WTC11 (cell line): ENCODE data around the gene RFX8. TPM values are rescaled to one million over a fixed set of nuclear protein-coding genes. Genes with fewer than 3 reads are reported as not detected.
"Not testable (repeated sequence)": the region's sequence is repeated elsewhere in the genome, so short reads cannot be mapped to it uniquely, and the experiment has no call there.

Experiments used
- ATAC-seq: fragments of 200-7000 bp; cut with Tn5 transposase; 2 replicates; pipeline ENCODE4 v1.10.0; 2021; ENCODE audit warnings: mild to moderate bottlenecking, moderate library complexity
- CTCF ChIA-PET: fragments of 300-600 bp; sonication (Branson Sonifier 250); formaldehyde crosslinking; loops from one replicate; lab custom pipeline; 2021; ENCODE audit warnings: antibody characterized with exemption; lab: Charles Lee
- POLR2A ChIA-PET: fragments of 350-600 bp; sonication (Branson Sonifier 250); formaldehyde crosslinking; loops from one replicate; lab custom pipeline; 2021; ENCODE audit warnings: antibody characterized with exemption; lab: Charles Lee
- DNase-seq: peaks from one replicate; pipeline ENCODE4 v3.0.0; 2021; ENCODE audit warnings: low spot score
- H3K27ac Mint-ChIP-seq: 2 replicates; pipeline ENCODE4 v1.8.0; 2021; ENCODE audit warnings: mixed read lengths
- H3K27me3 Mint-ChIP-seq: 2 replicates; pipeline ENCODE4 v1.8.0; 2021; ENCODE audit warnings: low read depth, mild to moderate bottlenecking, moderate library complexity, mixed read lengths
- H3K36me3 Mint-ChIP-seq: 2 replicates; pipeline ENCODE4 v1.8.0; 2021; ENCODE audit warnings: mixed read lengths
- H3K4me1 Mint-ChIP-seq: 2 replicates; pipeline ENCODE4 v1.8.0; 2022; ENCODE audit warnings: mixed read lengths
- H3K4me3 Mint-ChIP-seq: 2 replicates; pipeline ENCODE4 v1.8.0; 2021; ENCODE audit warnings: mild to moderate bottlenecking, moderate library complexity, mixed read lengths
- H3K9me3 Mint-ChIP-seq: 2 replicates; pipeline ENCODE4 v1.8.0; 2021; ENCODE audit warnings: mixed read lengths
- CREB1 ChIP-seq: sonication (generic); formaldehyde crosslinking; IDR thresholded peaks from 2 replicates; pipeline ENCODE4 v1.8.0; 2023; ENCODE audit warnings: mild to moderate bottlenecking, missing genetic modification reagents
- FOXK1 ChIP-seq: sonication (generic); formaldehyde crosslinking; IDR thresholded peaks from 2 replicates; pipeline ENCODE4 v1.8.0; 2022; ENCODE audit warnings: mild to moderate bottlenecking, moderate library complexity, missing genetic modification reagents
- FOXP1 ChIP-seq: sonication (generic); formaldehyde crosslinking; IDR thresholded peaks from 2 replicates; pipeline ENCODE4 v1.8.0; 2022; ENCODE audit warnings: missing genetic modification reagents, mild to moderate bottlenecking, moderate library complexity, borderline replicate concordance
- FOXP4 ChIP-seq: sonication (generic); formaldehyde crosslinking; IDR thresholded peaks from 2 replicates; pipeline ENCODE4 v1.8.0; 2022; ENCODE audit warnings: mild to moderate bottlenecking, missing genetic modification reagents
- JAZF1 ChIP-seq: fragments of 250-450 bp; sonication (Bioruptor Pico); IDR thresholded peaks from 2 replicates; pipeline ENCODE4 v1.9.0; 2021; ENCODE audit warnings: moderate library complexity, mild to moderate bottlenecking, inconsistent platforms
- KAT7 ChIP-seq: sonication (generic); formaldehyde crosslinking; IDR thresholded peaks from 2 replicates; pipeline ENCODE4 v1.8.1; 2023; ENCODE audit warnings: missing genetic modification reagents, mild to moderate bottlenecking, borderline replicate concordance
- MLX ChIP-seq: sonication (generic); formaldehyde crosslinking; IDR thresholded peaks from 2 replicates; pipeline ENCODE4 v1.8.1; 2023; ENCODE audit warnings: mild to moderate bottlenecking, missing genetic modification reagents, moderate library complexity
- NFATC4 ChIP-seq: fragments of 250-450 bp; sonication (Bioruptor Pico); IDR thresholded peaks from 2 replicates; pipeline ENCODE4 v1.9.0; 2021; ENCODE audit warnings: mild to moderate bottlenecking
- RORB ChIP-seq: fragments of 250-450 bp; sonication (Bioruptor Pico); IDR thresholded peaks from 2 replicates; pipeline ENCODE4 v1.9.0; 2021; ENCODE audit warnings: mild to moderate bottlenecking
- ZBTB21 ChIP-seq: sonication (generic); formaldehyde crosslinking; IDR thresholded peaks from 2 replicates; pipeline ENCODE4 v1.8.1; 2023; ENCODE audit warnings: mild to moderate bottlenecking, missing genetic modification reagents, borderline replicate concordance
- ZBTB43 ChIP-seq: sonication (generic); formaldehyde crosslinking; IDR thresholded peaks from 2 replicates; pipeline ENCODE4 v1.8.1; 2023; ENCODE audit warnings: mild to moderate bottlenecking, missing genetic modification reagents
- ZNF219 ChIP-seq: sonication (generic); formaldehyde crosslinking; IDR thresholded peaks from 2 replicates; pipeline ENCODE4 v1.8.0; 2023; ENCODE audit warnings: missing genetic modification reagents, mild to moderate bottlenecking, borderline replicate concordance
- ZNF232 ChIP-seq: sonication (generic); formaldehyde crosslinking; IDR thresholded peaks from 2 replicates; pipeline ENCODE4 v1.8.0; 2022; ENCODE audit warnings: mild to moderate bottlenecking, missing genetic modification reagents
- ZNF423 ChIP-seq: fragments of 250-450 bp; sonication (Bioruptor Pico); IDR thresholded peaks from 2 replicates; pipeline ENCODE4 v2.1.2; 2022; ENCODE audit warnings: mild to moderate bottlenecking, moderate library complexity
- ZNF671 ChIP-seq: fragments of 250-450 bp; sonication (Bioruptor Pico); IDR thresholded peaks from 2 replicates; pipeline ENCODE4 v1.8.0; 2021; ENCODE audit warnings: mild to moderate bottlenecking
- total RNA-seq: library from RNA; stranded (reverse); gene quantifications from 3 replicates; pipeline ENCODE4 v1.2.3, GENCODE V29; 2021

The RFX8 gene
- total RNA-seq, 1 experiment from 2014 or later: 0.28 TPM

DNA sequence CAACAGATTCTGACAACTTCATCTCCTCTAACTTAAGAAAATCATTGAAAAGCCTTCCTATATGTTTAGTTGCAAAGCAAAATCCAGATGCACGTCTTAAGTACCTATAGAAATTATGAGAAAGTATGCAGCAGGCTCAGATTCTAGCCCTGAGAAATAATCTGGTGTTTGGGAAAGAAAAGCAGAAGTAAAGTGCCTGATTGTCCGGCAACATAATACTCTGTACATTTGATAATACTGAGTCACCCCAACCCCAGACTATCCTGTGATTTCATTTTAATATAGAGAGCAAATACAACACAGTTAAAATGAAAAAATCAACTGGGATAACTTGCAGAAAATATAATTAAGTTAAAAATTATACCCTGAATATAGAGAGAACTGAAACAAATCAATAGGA, 13.5 kb downstream of the RFX8 start:
- ChIA-PET CTCF (interaction anchor here (1.1 kb wide), 1 partner anchor 422 kb away, joined by 3 read pairs; no protein-coding TSS in a partner anchor), POLR2A (no interaction called here)
- H3K4me1 Mint-ChIP-seq: peaks cover 11% of the 10 kb centered on the region
- TF ChIP-seq ZBTB21 (CRISPR knock-in tag): no peak
- DNase-seq (no peak), ATAC-seq (no peak)
- H3K4me3 Mint-ChIP-seq: no peak overlapping the region
- H3K9me3 Mint-ChIP-seq: 0 out of 2 replicates have a peak, but pooled peaks cover 3% of the 10 kb centered on the region
- peaks cover 6% of the 10 kb centered on the region for H3K27me3 Mint-ChIP-seq
- no peak overlapping the region for H3K27ac Mint-ChIP-seq
- H3K36me3 Mint-ChIP-seq: no peaks in the 10 kb centered on the region

GRCh38 chr2:101454408-101454807, 20.5 kb downstream of the RFX8 start:
- DNase-seq, ATAC-seq, H3K4me1 Mint-ChIP-seq, H3K4me3 Mint-ChIP-seq, H3K27me3 Mint-ChIP-seq, H3K27ac Mint-ChIP-seq, POLR2A ChIA-PET, H3K36me3 Mint-ChIP-seq, CTCF ChIA-PET: not testable (repeated sequence)
- peaks cover 18% of the 10 kb centered on the region; the same call in 1 of the 2 replicates for H3K9me3 Mint-ChIP-seq

DNA sequence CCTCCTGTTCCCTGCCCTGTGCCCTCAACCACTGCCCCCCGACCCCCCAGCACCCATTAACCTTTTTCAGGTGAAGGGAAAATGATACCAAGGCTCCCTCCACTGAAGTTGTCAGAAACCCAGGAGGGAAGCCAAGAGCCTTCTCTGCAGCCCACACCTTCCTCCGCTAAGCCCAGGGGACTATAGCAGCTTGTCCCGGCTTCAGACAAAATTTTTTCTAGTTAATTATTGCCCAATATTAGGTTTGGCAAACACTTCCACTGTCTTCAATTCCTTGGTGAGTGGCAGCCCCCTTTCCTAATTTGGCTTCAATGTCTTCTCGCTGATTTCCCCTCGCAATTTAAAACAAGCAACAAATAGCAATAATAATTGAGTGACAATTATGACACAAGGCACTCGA, 23.9 kb downstream of the RFX8 start:
- CTCF ChIA-PET: no interaction called here
- Mint-ChIP-seq H3K36me3 (no peaks in the 10 kb centered on the region), H3K9me3 (peaks cover 15% of the 10 kb centered on the region; the same call in 1 of the 2 replicates), H3K27ac (no peak overlapping the region), H3K27me3 (no peaks in the 10 kb centered on the region), H3K4me3 (no peak overlapping the region), H3K4me1 (peaks cover 5% of the 10 kb centered on the region; the same call in 1 of the 2 replicates)
- ATAC-seq (no peak), DNase-seq (no peak)
- TF ChIP-seq ZNF219: no peak
- TF ChIP-seq ZBTB43 (CRISPR knock-in tag): no peak
- no peak for TF ChIP-seq MLX (CRISPR knock-in tag)
- TF ChIP-seq RORB (CRISPR knock-in tag): no peak
- no peak for TF ChIP-seq FOXP4
- POLR2A ChIA-PET: no interaction called here

GRCh38 chr2:101446869-101447268, 28.0 kb downstream of the RFX8 start:
- TF ChIP-seq FOXP1 (CRISPR knock-in tag) (no peak), JAZF1 (no peak), ZNF423 (CRISPR knock-in tag) (no peak), NFATC4 (CRISPR knock-in tag) (no peak), CREB1 (CRISPR knock-in tag) (no peak), KAT7 (no peak), FOXK1 (CRISPR knock-in tag) (no peak), ZNF671 (CRISPR knock-in tag) (no peak), ZNF232 (CRISPR knock-in tag) (no peak)
- H3K27me3 Mint-ChIP-seq: no peaks in the 10 kb centered on the region
- no peaks in the 10 kb centered on the region for H3K36me3 Mint-ChIP-seq
- H3K4me1 Mint-ChIP-seq: peaks cover 5% of the 10 kb centered on the region; the same call in 1 of the 2 replicates
- POLR2A ChIA-PET: no interaction called here
- peaks cover 8% of the 10 kb centered on the region for H3K9me3 Mint-ChIP-seq
- H3K4me3 Mint-ChIP-seq: no peak overlapping the region
- DNase-seq (no peak), ATAC-seq (no peak)
- CTCF ChIA-PET: interaction anchor here (1.1 kb wide), 1 partner anchor 105 kb away, joined by 3 read pairs; no protein-coding TSS in a partner anchor
- H3K27ac Mint-ChIP-seq: no peak overlapping the region
